GM18858 (cell line): ENCODE data around the gene TECPR2.

Source experiments
- ATAC-seq: cut with Tn5 transposase; IDR thresholded peaks from one replicate; pipeline ENCODE4 v1.9.1; 2021; ENCODE audit not compliant: unreplicated experiment

The TECPR2 gene

GRCh38 chr14:102492531-102492910, 129.8 kb downstream of the TECPR2 start:
- ATAC-seq: no peak

- ATAC-seq: no peak
Observed at GRCh38 chr14:102493096-102493495, 130.4 kb downstream of the TECPR2 start.

GRCh38 chr14:102493585-102493984, 130.8 kb downstream of the TECPR2 start:
- ATAC-seq: no peak

- ATAC-seq: no peak
Observed at GRCh38 chr14:102495491-102496330, 133.0 kb downstream of the TECPR2 start.

GRCh38 chr14:102496331-102496691, 133.6 kb downstream of the TECPR2 start:
- ATAC-seq: no peak

- ATAC-seq: no peak
Observed at GRCh38 chr14:102496958-102497744, 134.4 kb downstream of the TECPR2 start.

- ATAC-seq: no peak
Observed at GRCh38 chr14:102497998-102498677, 135.4 kb downstream of the TECPR2 start.

- ATAC-seq: no peak
Observed at GRCh38 chr14:102498678-102499265, 136.0 kb downstream of the TECPR2 start.

GRCh38 chr14:102499401-102500157, 136.8 kb downstream of the TECPR2 start:
- no peak for ATAC-seq

GRCh38 chr14:102500158-102500662, 137.5 kb downstream of the TECPR2 start:
- no peak for ATAC-seq

- ATAC-seq: no peak
Observed at GRCh38 chr14:102500713-102501112, 138.0 kb downstream of the TECPR2 start.

- ATAC-seq: no peak
Observed at GRCh38 chr14:102501751-102502315, 139.1 kb downstream of the TECPR2 start.

GRCh38 chr14:102502571-102502970, 139.8 kb downstream of the TECPR2 start:
- ATAC-seq: no peak

- ATAC-seq: no peak
Observed at GRCh38 chr14:102503641-102504327, 141.0 kb downstream of the TECPR2 start.

GRCh38 chr14:102504328-102504999, 141.7 kb downstream of the TECPR2 start:
- ATAC-seq: no peak

GRCh38 chr14:102505000-102505619, 142.4 kb downstream of the TECPR2 start:
- ATAC-seq: no peak

- no peak for ATAC-seq
Observed at GRCh38 chr14:102505775-102506625, 143.3 kb downstream of the TECPR2 start.

GRCh38 chr14:102506626-102506925, 143.8 kb downstream of the TECPR2 start:
- ATAC-seq: no peak
